Retinal pigment epithelial cell (primary cell): Measurements from ENCODE around the gene TBPL2.
"Not testable (repeated sequence)": the region's sequence is repeated elsewhere in the genome, so short reads cannot be mapped to it uniquely, and the experiment has no call there.

Experiments used
- DNase-seq: peaks from one replicate; pipeline ENCODE4 v3.0.0-alpha.2; 2010; ENCODE audit warnings: low read depth
- H3K4me3 ChIP-seq: 2 replicates; pipeline ENCODE4 v1.5.1; 2011; ENCODE audit warnings: mild to moderate bottlenecking, low read length, control low read depth, moderate library complexity
- TF ChIP-seq, protein P1 (sequence below): conservative IDR thresholded peaks from 2 replicates; pipeline ENCODE4 v1.5.1; 2011; ENCODE audit warnings: low read depth, low read length, control low read depth, inconsistent platforms

The TBPL2 gene

DNA sequence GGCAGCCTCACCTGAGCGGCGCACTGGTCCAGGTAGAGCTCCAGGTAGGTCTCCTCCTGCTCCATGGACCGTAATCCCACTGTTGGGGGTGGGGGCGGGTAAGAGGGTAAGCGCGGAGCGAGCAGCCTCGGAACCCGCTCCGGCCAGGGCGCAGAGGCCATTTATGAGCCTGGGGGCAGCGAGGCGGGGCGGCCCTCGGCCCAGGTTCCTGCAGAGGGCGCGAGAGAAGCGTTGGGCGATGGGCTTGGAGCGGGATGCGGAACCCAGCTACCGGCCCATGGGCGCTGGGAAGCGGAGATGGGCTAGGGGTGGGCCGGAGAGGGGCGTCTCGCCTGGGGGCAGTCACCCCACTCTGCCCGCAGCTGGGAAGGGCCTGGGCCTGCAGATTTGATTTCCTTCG lies at the start of gene TBPL2:
TSS of gene TBPL2 (minus strand) at position 232 of the 400 bp plus-strand sequence. CDS start at position 65, 167 bp downstream.
- DNase-seq: no peak
- no peak within 1 kb of the TSS for H3K4me3 ChIP-seq
- TF ChIP-seq, protein P1, sequence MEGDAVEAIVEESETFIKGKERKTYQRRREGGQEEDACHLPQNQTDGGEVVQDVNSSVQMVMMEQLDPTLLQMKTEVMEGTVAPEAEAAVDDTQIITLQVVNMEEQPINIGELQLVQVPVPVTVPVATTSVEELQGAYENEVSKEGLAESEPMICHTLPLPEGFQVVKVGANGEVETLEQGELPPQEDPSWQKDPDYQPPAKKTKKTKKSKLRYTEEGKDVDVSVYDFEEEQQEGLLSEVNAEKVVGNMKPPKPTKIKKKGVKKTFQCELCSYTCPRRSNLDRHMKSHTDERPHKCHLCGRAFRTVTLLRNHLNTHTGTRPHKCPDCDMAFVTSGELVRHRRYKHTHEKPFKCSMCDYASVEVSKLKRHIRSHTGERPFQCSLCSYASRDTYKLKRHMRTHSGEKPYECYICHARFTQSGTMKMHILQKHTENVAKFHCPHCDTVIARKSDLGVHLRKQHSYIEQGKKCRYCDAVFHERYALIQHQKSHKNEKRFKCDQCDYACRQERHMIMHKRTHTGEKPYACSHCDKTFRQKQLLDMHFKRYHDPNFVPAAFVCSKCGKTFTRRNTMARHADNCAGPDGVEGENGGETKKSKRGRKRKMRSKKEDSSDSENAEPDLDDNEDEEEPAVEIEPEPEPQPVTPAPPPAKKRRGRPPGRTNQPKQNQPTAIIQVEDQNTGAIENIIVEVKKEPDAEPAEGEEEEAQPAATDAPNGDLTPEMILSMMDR: no peak

GRCh38 chr14:55488204-55488603 lies 47.8 kb upstream of the TBPL2 start:
- TF ChIP-seq, protein P1: no peak
- DNase-seq: no peak
- H3K4me3 ChIP-seq: no peak overlapping the region

- no peak overlapping the region for H3K4me3 ChIP-seq
- no peak for DNase-seq
- TF ChIP-seq, protein P1: no peak
These were observed 42.7 kb upstream of the TBPL2 start for GRCh38 chr14:55482936-55483605.

DNA sequence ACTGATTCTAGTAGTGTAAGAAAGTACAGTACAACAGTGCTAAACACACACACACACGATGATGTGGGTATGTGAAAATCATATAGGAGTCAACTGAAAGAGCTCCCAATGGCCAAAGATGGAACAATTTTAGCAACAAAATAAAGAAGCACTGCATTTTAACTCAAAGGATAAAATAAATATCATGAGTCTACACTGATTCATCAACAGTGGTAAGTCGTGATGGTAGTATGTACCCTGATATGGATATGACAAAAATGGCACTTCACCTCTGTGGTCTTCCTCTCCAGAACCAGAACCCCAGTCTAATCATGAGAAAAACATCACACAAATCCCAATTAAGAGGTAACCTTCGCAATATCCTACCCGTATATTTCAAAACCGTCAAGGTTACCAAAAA lies 41.4 kb upstream of the TBPL2 start:
- TF ChIP-seq, protein P1: no peak

GRCh38 chr14:55477680-55478079 lies 37.3 kb upstream of the TBPL2 start:
- DNase-seq: peak; percentile 40
- H3K4me3 ChIP-seq: no peak overlapping the region
- TF ChIP-seq, protein P1: no peak

More for the DNA sequence above, 41.4 kb upstream of the TBPL2 start:
- no peak for DNase-seq
- no peak overlapping the region for H3K4me3 ChIP-seq

DNA sequence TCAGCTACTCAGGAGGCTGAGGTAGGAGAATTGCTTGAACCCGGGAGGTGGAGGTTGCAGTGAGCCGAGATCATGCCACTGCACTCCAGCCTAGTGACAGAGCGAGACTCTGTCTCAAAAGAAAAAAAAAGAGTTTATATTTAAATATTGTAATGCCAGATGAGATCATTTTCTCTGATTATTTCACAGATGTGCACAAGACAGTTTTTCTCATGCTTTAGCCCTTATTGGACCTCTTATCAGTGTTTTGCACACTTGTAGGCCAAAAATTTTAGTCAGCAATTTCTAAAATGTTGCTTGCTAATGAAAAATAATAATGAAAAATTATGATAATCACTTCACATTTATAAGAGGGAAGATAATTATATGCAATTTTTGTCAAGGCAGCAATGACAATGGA lies 36.0 kb upstream of the TBPL2 start:
- DNase-seq, H3K4me3 ChIP-seq: not testable (repeated sequence)

GRCh38 chr14:55473786-55474185 lies 33.4 kb upstream of the TBPL2 start:
- DNase-seq: no peak
- no peak overlapping the region for H3K4me3 ChIP-seq
- TF ChIP-seq, protein P1: no peak

DNA sequence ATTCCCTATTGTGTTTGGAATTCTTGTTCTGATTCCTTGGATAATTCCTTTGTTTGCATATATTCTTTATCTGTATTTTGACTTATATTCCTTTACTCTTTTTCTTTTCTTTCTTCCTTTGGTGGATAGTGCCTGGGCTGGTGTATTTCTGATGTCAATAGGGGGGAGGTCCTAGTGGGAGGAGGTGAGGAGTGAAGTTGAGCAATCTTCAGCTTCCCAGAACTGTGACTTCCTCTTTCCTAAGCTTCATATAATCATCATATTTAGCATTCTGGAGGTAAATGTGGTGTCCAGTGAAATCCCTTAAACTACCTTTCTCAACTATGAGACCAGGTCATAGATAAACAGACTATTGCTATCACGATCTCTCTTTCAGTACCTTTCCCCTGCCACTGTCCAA lies 29.6 kb upstream of the TBPL2 start:
- TF ChIP-seq, protein P1: no peak
- H3K4me3 ChIP-seq: no peak overlapping the region
- no peak for DNase-seq
